H9 (cell line): ENCODE results near the gene CFAP54. TPM values are rescaled to one million over a fixed set of nuclear protein-coding genes. Genes with fewer than 3 reads are reported as not detected.

Source experiments
- DNase-seq: peaks from one replicate; pipeline ENCODE4 v3.0.0-alpha.2; 2017
- H2AFZ ChIP-seq: one replicate; pipeline ENCODE4 v1.6.1; 2013; ENCODE audit warnings: mild to moderate bottlenecking, low read length, control low read depth, moderate library complexity
- H2AK5ac ChIP-seq: 2 replicates; pipeline ENCODE4 v1.6.1; 2013; ENCODE audit warnings: low read length, control low read depth, mixed read lengths; ENCODE audit not compliant: insufficient read length
- H2BK120ac ChIP-seq: one replicate; pipeline ENCODE4 v1.6.1; 2013; ENCODE audit warnings: low read depth, mild to moderate bottlenecking, low read length, control low read depth, inconsistent platforms; ENCODE audit not compliant: poor library complexity, severe bottlenecking
- H2BK12ac ChIP-seq: 2 replicates; pipeline ENCODE4 v1.6.1; 2013; ENCODE audit warnings: low read length, control low read depth, mixed read lengths, low read depth; ENCODE audit not compliant: insufficient read length
- H2BK15ac ChIP-seq: 2 replicates; pipeline ENCODE4 v1.6.1; 2013; ENCODE audit warnings: low read depth, low read length, control low read depth
- H2BK20ac ChIP-seq: one replicate; pipeline ENCODE4 v1.6.1; 2013; ENCODE audit warnings: low read depth, mild to moderate bottlenecking, low read length, control low read depth, inconsistent platforms; ENCODE audit not compliant: poor library complexity, severe bottlenecking
- H2BK5ac ChIP-seq: 2 replicates; pipeline ENCODE4 v1.6.1; 2013; ENCODE audit warnings: low read length, control low read depth, mixed read lengths; ENCODE audit not compliant: insufficient read length
- H3K14ac ChIP-seq: 2 replicates; pipeline ENCODE4 v1.6.1; 2013; ENCODE audit warnings: low read length, control low read depth; ENCODE audit not compliant: insufficient read depth
- H3K18ac ChIP-seq: 2 replicates; pipeline ENCODE4 v1.6.1; 2013; ENCODE audit warnings: low read depth, mild to moderate bottlenecking, mixed read lengths, low read length, control low read depth; ENCODE audit not compliant: insufficient read length
- H3K23ac ChIP-seq: 2 replicates; pipeline ENCODE4 v1.6.1; 2013; ENCODE audit warnings: low read length, control low read depth, mixed read lengths, low read depth; ENCODE audit not compliant: insufficient read length
- H3K23me2 ChIP-seq: 2 replicates; pipeline ENCODE4 v1.6.1; 2013; ENCODE audit warnings: low read depth, mild to moderate bottlenecking, mixed read lengths, low read length, control low read depth; ENCODE audit not compliant: insufficient read length, poor library complexity, severe bottlenecking
- H3K27ac ChIP-seq: 2 replicates; pipeline ENCODE4 v1.5.1; 2013; ENCODE audit warnings: low read length, control low read depth, mixed read lengths, low read depth; ENCODE audit not compliant: insufficient read length
- H3K27me3 ChIP-seq: 2 replicates; pipeline ENCODE4 v1.6.1; 2013; ENCODE audit warnings: low read length, control low read depth, inconsistent platforms; ENCODE audit not compliant: insufficient read depth
- H3K4ac ChIP-seq: 2 replicates; pipeline ENCODE4 v1.6.1; 2013; ENCODE audit warnings: low read depth, mild to moderate bottlenecking, control low read depth, inconsistent platforms, low read length, moderate library complexity
- H3K4me1 ChIP-seq: 2 replicates; pipeline ENCODE4 v1.6.1; 2013; ENCODE audit warnings: low read length, control low read depth, inconsistent platforms; ENCODE audit not compliant: insufficient read depth
- H3K4me2 ChIP-seq: 2 replicates; pipeline ENCODE4 v1.6.1; 2013; ENCODE audit warnings: low read length, control low read depth, mixed read lengths; ENCODE audit not compliant: insufficient read length, insufficient read depth
- H3K56ac ChIP-seq: 2 replicates; pipeline ENCODE4 v1.6.1; 2013; ENCODE audit warnings: low read depth, mild to moderate bottlenecking, mixed read lengths, low read length, control low read depth; ENCODE audit not compliant: insufficient read length
- H3K79me1 ChIP-seq: 2 replicates; pipeline ENCODE4 v1.6.1; 2013; ENCODE audit warnings: low read depth, mild to moderate bottlenecking, moderate library complexity, low read length, control low read depth, inconsistent platforms; ENCODE audit not compliant: insufficient read depth, poor library complexity, severe bottlenecking
- H3K79me2 ChIP-seq: 2 replicates; pipeline ENCODE4 v1.6.1; 2013; ENCODE audit warnings: low read length, control low read depth, inconsistent platforms; ENCODE audit not compliant: insufficient read depth
- H3K9ac ChIP-seq: 2 replicates; pipeline ENCODE4 v1.6.1; 2013; ENCODE audit warnings: low read length, control low read depth, mixed read lengths; ENCODE audit not compliant: insufficient read length; ENCODE audit errors: extremely low read depth
- H3K9me3 ChIP-seq: one replicate; pipeline ENCODE4 v1.6.1; 2013; ENCODE audit warnings: low read depth, low read length, inconsistent platforms; ENCODE audit not compliant: control insufficient read depth
- H3T11ph ChIP-seq: one replicate; pipeline ENCODE4 v1.6.1; 2013; ENCODE audit warnings: mild to moderate bottlenecking, low read length, control low read depth, inconsistent platforms
- H4K20me1 ChIP-seq: one replicate; pipeline ENCODE4 v1.6.1; 2013; ENCODE audit not compliant: control insufficient read depth, insufficient read length, insufficient read depth
- H4K5ac ChIP-seq: 2 replicates; pipeline ENCODE4 v1.6.1; 2013; ENCODE audit warnings: low read depth, mild to moderate bottlenecking, mixed read lengths, low read length, control low read depth; ENCODE audit not compliant: insufficient read length
- H4K8ac ChIP-seq: replicated peaks from 2 replicates; pipeline ENCODE4 v1.6.1; 2013; ENCODE audit warnings: low read length, control low read depth, mixed read lengths, low read depth; ENCODE audit not compliant: insufficient read length
- H4K91ac ChIP-seq: 2 replicates; pipeline ENCODE4 v1.6.1; 2013; ENCODE audit warnings: low read depth, mild to moderate bottlenecking, moderate library complexity, mixed read lengths, low read length, control low read depth; ENCODE audit not compliant: insufficient read length
- H3K27ac Mint-ChIP-seq, 3 experiments: 2 replicates in 2 of 3; 3 replicates in 1 of 3; pipeline ENCODE4 v1.8.0; 2020 to 2021; ENCODE audit warnings: mixed read lengths in 3 of 3, mild to moderate bottlenecking in 1 of 3, moderate library complexity in 1 of 3
- H3K27me3 Mint-ChIP-seq: 2 replicates; pipeline ENCODE4 v1.8.0; 2021; ENCODE audit warnings: low read depth, mild to moderate bottlenecking, moderate library complexity, mixed read lengths
- H3K36me3 Mint-ChIP-seq, 3 experiments: 2 replicates in 2 of 3; 3 replicates in 1 of 3; pipeline ENCODE4 v1.8.0; 2020 to 2021; ENCODE audit warnings: low read depth in 3 of 3, mixed read lengths in 3 of 3; ENCODE audit not compliant: insufficient read depth in 1 of 3
- H3K4me1 Mint-ChIP-seq, 2 experiments: 2 replicates each; pipeline ENCODE4 v1.8.0; 2020; ENCODE audit warnings: mixed read lengths in 2 of 2
- H3K4me3 Mint-ChIP-seq, 2 experiments: 2 replicates in 1 of 2; 3 replicates in 1 of 2; pipeline ENCODE4 v1.8.0; 2020 to 2021; ENCODE audit warnings: mild to moderate bottlenecking in 2 of 2, mixed read lengths in 2 of 2, moderate library complexity in 1 of 2
- H3K9me3 Mint-ChIP-seq, 2 experiments: 2 replicates in 1 of 2; 3 replicates in 1 of 2; pipeline ENCODE4 v1.8.0; 2020; ENCODE audit warnings: mild to moderate bottlenecking in 2 of 2, mixed read lengths in 2 of 2, moderate library complexity in 1 of 2
- WGBS: extraction: QIAGEN DNeasy Blood & Tissue Kit; methylation state at CpG from one replicate; pipeline ENCODE4 v1.1.7; 2013; ENCODE audit warnings: missing lambda C conversion rate, low lambda C conversion rate, mixed read lengths; ENCODE audit not compliant: insufficient read length; ENCODE audit errors: extremely low coverage; 5-methylcytosine and 5-hydroxymethylcytosine counted together
- total RNA-seq: library from RNA; stranded (reverse); gene quantifications from 2 replicates; pipeline ENCODE4 v1.2.1, GENCODE V29; 2021
- TF ChIP-seq, protein P1 (sequence below): fragments of 200-600 bp; sonication (generic); conservative IDR thresholded peaks from 3 replicates; pipeline ENCODE4 v1.8.0; 2021; ENCODE audit warnings: antibody characterized with exemption, mild to moderate bottlenecking

The CFAP54 gene
- total RNA-seq, 1 experiment from 2014 or later: 0.24 TPM

DNA sequence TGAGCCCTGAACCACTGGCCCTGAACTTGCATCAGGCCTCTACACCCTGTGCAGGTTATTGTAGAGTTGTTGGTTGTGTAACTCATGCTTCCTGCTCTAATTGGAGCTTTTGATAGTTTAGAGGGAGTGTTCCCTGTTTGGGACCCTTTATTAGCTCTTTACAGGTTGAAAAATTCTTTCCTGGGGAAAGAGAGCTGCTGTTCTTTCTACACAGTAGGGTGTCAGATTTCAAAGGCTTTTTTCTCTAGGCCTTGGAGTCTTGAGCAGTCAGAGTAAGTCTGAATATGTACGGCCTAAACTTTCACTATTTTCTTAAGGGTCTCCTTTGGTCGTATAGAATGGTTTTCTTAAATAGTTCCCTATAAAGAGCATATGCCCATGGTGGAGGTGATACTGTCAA lies 356.9 kb downstream of the CFAP54 start:
- Histone ChIP-seq H3K79me1 (no peaks in the 10 kb centered on the region), H4K8ac (no peak overlapping the region), H3K79me2 (no peaks in the 10 kb centered on the region), H2BK15ac (no peak overlapping the region), H2AFZ (no peak overlapping the region), H2AK5ac (no peak overlapping the region), H3K9me3 (no peaks in the 10 kb centered on the region), H3K4me2 (no peak overlapping the region), H3K27ac (no peak overlapping the region), H2BK20ac (no peak overlapping the region), H3K56ac (no peak overlapping the region), H2BK120ac (no peak overlapping the region), H3K27me3 (no peaks in the 10 kb centered on the region), H3T11ph (no peak overlapping the region), H2BK12ac (no peak overlapping the region), H4K91ac (no peak overlapping the region), H3K9ac (no peak overlapping the region), H3K4me1 (no peaks in the 10 kb centered on the region), H4K5ac (no peak overlapping the region), H3K4ac (no peak overlapping the region), H4K20me1 (no peaks in the 10 kb centered on the region), H3K18ac (no peak overlapping the region), H3K23ac (no peak overlapping the region), H3K23me2 (no peaks in the 10 kb centered on the region), H3K14ac (no peak overlapping the region), H2BK5ac (no peak overlapping the region)
- Mint-ChIP-seq H3K27ac (peak overlapping the region in 1 of 3 experiments; percentile 86; a peak in 1 of 7 replicates), H3K36me3 (0 out of 7 replicates have a peak, but pooled peaks cover 0 to 1% (median 0%) of the 10 kb centered on the region in 3 experiments), H3K9me3 (no peaks in the 10 kb centered on the region), H3K4me3 (no peak overlapping the region), H3K4me1 (peaks cover 11 to 12% of the 10 kb centered on the region in 2 experiments), H3K27me3 (no peaks in the 10 kb centered on the region)
- TF ChIP-seq, protein P1, sequence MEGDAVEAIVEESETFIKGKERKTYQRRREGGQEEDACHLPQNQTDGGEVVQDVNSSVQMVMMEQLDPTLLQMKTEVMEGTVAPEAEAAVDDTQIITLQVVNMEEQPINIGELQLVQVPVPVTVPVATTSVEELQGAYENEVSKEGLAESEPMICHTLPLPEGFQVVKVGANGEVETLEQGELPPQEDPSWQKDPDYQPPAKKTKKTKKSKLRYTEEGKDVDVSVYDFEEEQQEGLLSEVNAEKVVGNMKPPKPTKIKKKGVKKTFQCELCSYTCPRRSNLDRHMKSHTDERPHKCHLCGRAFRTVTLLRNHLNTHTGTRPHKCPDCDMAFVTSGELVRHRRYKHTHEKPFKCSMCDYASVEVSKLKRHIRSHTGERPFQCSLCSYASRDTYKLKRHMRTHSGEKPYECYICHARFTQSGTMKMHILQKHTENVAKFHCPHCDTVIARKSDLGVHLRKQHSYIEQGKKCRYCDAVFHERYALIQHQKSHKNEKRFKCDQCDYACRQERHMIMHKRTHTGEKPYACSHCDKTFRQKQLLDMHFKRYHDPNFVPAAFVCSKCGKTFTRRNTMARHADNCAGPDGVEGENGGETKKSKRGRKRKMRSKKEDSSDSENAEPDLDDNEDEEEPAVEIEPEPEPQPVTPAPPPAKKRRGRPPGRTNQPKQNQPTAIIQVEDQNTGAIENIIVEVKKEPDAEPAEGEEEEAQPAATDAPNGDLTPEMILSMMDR: no peak
- DNase-seq: no peak
- no CpG with 5 or more reads among the region's 2 CpGs for WGBS
